NCI-H146 (cell line): ENCODE results near the gene HOXD9.
A peak's percentile ranks its signal among the peaks of the same experiment; 100 is the strongest.

ENCODE experiments used
- DNase-seq: peaks from one replicate; lab custom pipeline; 2025; lab: John Stamatoyannopoulos, UW

HOXD9 gene

GRCh38 chr2:176085861-176086771, 36.4 kb upstream of the HOXD9 start:
- peak; percentile 38 for DNase-seq

GRCh38 chr2:176087330-176088047, 35.0 kb upstream of the HOXD9 start:
- DNase-seq, result no peak

- peak; percentile 61 for DNase-seq
Measured at GRCh38 chr2:176088048-176088936, 34.2 kb upstream of the HOXD9 start.

- no peak for DNase-seq
Measured at GRCh38 chr2:176088937-176089842, 33.3 kb upstream of the HOXD9 start.

- no peak for DNase-seq
Measured at GRCh38 chr2:176089843-176090395, 32.6 kb upstream of the HOXD9 start.

GRCh38 chr2:176090862-176091261, 31.7 kb upstream of the HOXD9 start:
- no peak for DNase-seq

- no peak for DNase-seq
Measured at GRCh38 chr2:176091329-176092258, 30.9 kb upstream of the HOXD9 start.

- peak; percentile 96 for DNase-seq
Measured at GRCh38 chr2:176092270-176093144, 30.0 kb upstream of the HOXD9 start, which contains the start of gene HOXD13. TSS of gene HOXD13 (plus strand) at chr2:176092721. CDS start at chr2:176092891, 170 bp downstream.

- peak; percentile 55 for DNase-seq
Measured at GRCh38 chr2:176093145-176093897, 29.2 kb upstream of the HOXD9 start.

- DNase-seq, result no peak
Measured at GRCh38 chr2:176093898-176094249, 28.6 kb upstream of the HOXD9 start.

- peak; percentile 4 for DNase-seq
Measured at GRCh38 chr2:176094349-176094748, 28.2 kb upstream of the HOXD9 start.

GRCh38 chr2:176095421-176095820, 27.1 kb upstream of the HOXD9 start:
- DNase-seq, result no peak

- DNase-seq, result no peak
Measured at GRCh38 chr2:176096243-176096985, 26.1 kb upstream of the HOXD9 start.

- DNase-seq, result peak; percentile 82
Measured at GRCh38 chr2:176096986-176097819, 25.3 kb upstream of the HOXD9 start.

GRCh38 chr2:176097820-176098365, 24.6 kb upstream of the HOXD9 start:
- no peak for DNase-seq
